KMS-11 (cell line): ENCODE results near the gene CCBE1.

Source experiments
- H2AFZ ChIP-seq: fragments of 200-600 bp; sonication (generic); 2 replicates; pipeline ENCODE4 v1.6.1; 2016; ENCODE audit warnings: antibody characterized with exemption, mixed run types, low read depth
- H3K27ac ChIP-seq: fragments of 200-600 bp; sonication (generic); 2 replicates; pipeline ENCODE4 v1.6.1; 2016; ENCODE audit warnings: mild to moderate bottlenecking, mixed run types
- H3K27me3 ChIP-seq: fragments of 200-600 bp; sonication (generic); 2 replicates; pipeline ENCODE4 v1.6.1; 2017; ENCODE audit warnings: mild to moderate bottlenecking, low read depth, mixed run types, moderate library complexity; ENCODE audit not compliant: insufficient read depth
- H3K36me3 ChIP-seq: fragments of 200-600 bp; sonication (generic); 2 replicates; pipeline ENCODE4 v1.6.1; 2017; ENCODE audit warnings: mild to moderate bottlenecking, mixed run types; ENCODE audit not compliant: insufficient read depth
- H3K4me1 ChIP-seq: fragments of 200-600 bp; sonication (generic); 2 replicates; pipeline ENCODE4 v1.6.1; 2016; ENCODE audit warnings: mild to moderate bottlenecking, low read depth, mixed run types; ENCODE audit not compliant: poor library complexity, severe bottlenecking
- H3K4me2 ChIP-seq: fragments of 200-600 bp; sonication (generic); 2 replicates; pipeline ENCODE4 v1.7.0; 2016; ENCODE audit warnings: mild to moderate bottlenecking, mixed run types
- H3K4me3 ChIP-seq: fragments of 200-600 bp; sonication (generic); IDR thresholded peaks from 2 replicates; pipeline ENCODE4 v1.6.1; 2017; ENCODE audit warnings: low read depth, low read length, mixed read lengths; ENCODE audit not compliant: insufficient read depth
- H3K79me2 ChIP-seq: fragments of 200-600 bp; sonication (generic); 2 replicates; pipeline ENCODE4 v1.6.1; 2016; ENCODE audit warnings: low read depth, mixed run types; ENCODE audit not compliant: insufficient read depth
- H3K9ac ChIP-seq: fragments of 200-600 bp; sonication (generic); 2 replicates; pipeline ENCODE4 v1.6.1; 2016; ENCODE audit warnings: mild to moderate bottlenecking, mixed run types
- H4K20me1 ChIP-seq: fragments of 200-600 bp; sonication (generic); 2 replicates; pipeline ENCODE4 v1.6.1; 2016; ENCODE audit warnings: mild to moderate bottlenecking, mixed run types; ENCODE audit not compliant: insufficient read depth
- TF ChIP-seq, protein P1 (sequence below): fragments of 200-600 bp; sonication (generic); conservative IDR thresholded peaks from 2 replicates; pipeline ENCODE4 v1.6.1; 2017; ENCODE audit warnings: low read depth, mild to moderate bottlenecking, antibody characterized with exemption, low read length, moderate library complexity, mixed read lengths

Gene CCBE1

DNA sequence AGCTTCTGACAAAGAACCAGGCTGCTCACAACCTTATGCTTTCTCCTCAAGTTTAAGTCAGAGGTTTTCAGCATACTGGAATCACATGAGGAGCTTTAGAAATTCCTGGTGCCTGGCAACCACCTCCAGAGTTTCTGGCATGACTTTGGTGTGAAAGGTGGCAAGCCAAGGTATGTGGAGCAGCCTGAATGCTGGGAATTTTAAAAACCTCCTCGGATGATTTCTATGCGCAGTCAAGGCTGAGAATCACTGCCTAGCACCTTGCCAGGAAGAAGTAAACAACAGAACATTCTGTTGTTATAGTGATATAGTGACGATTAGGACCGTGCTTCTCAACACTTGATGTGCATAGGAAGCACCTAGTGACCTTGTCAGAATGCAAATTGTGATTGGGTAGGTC, 11.7 kb downstream of the CCBE1 start:
- Histone ChIP-seq H3K27me3 (no peaks in the 10 kb centered on the region), H3K4me3 (no peak overlapping the region), H4K20me1 (no peaks in the 10 kb centered on the region), H3K36me3 (no peaks in the 10 kb centered on the region), H2AFZ (no peak overlapping the region), H3K27ac (no peak overlapping the region), H3K79me2 (no peaks in the 10 kb centered on the region), H3K4me2 (0 out of 2 replicates have a peak overlapping the region, but pooled peaks have one; percentile 2), H3K9ac (no peak overlapping the region), H3K4me1 (peaks cover 37% of the 10 kb centered on the region)
- TF ChIP-seq, protein P1, sequence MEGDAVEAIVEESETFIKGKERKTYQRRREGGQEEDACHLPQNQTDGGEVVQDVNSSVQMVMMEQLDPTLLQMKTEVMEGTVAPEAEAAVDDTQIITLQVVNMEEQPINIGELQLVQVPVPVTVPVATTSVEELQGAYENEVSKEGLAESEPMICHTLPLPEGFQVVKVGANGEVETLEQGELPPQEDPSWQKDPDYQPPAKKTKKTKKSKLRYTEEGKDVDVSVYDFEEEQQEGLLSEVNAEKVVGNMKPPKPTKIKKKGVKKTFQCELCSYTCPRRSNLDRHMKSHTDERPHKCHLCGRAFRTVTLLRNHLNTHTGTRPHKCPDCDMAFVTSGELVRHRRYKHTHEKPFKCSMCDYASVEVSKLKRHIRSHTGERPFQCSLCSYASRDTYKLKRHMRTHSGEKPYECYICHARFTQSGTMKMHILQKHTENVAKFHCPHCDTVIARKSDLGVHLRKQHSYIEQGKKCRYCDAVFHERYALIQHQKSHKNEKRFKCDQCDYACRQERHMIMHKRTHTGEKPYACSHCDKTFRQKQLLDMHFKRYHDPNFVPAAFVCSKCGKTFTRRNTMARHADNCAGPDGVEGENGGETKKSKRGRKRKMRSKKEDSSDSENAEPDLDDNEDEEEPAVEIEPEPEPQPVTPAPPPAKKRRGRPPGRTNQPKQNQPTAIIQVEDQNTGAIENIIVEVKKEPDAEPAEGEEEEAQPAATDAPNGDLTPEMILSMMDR: no peak

DNA sequence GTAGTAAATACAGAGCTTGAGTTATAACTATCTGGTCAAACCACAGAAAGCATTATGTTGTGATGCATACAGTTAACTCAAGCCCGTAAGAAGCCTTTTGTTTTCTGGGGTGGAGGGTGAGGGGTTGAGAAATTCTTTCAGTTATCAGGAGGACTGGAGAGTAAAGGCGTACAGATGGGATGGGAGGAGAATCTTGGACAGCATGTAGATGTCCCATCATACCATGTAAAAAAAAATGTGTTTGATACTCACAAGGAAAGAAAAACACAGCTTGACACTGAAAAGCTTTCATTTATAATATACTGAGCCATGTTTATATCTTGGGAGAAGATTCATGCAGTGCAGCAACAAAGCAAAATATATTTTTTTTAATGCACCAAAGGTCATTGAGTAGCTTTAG, 12.4 kb downstream of the CCBE1 start:
- H3K27ac ChIP-seq: no peak overlapping the region
- H3K79me2 ChIP-seq: no peaks in the 10 kb centered on the region

DNA sequence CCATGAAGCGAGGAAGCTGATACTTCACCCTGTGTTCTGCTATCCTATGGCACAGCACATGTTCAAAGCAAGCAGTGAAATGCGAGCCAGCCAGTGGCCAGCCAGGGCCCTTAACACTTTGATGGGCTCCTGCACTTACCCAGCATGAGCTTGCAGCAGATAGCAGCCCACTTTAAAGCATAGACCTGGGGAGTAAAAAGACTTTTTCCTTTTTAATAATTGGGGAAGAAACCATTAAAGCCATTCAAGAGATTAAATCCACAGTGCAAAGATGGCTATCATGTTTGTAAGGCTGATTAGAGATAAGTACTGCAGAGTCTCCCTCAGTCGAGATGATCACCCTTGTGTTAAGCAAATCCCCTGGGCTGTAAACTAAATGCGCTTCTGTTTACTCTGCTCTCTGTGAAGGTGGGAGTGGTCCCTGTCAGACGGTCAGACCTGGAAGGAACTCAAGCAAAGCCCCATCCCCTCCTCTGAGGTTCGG, 15.7 kb downstream of the CCBE1 start:
- TF ChIP-seq, protein P1: no peak
- H3K9ac ChIP-seq: no peak overlapping the region
- peaks cover 17% of the 10 kb centered on the region for H3K4me1 ChIP-seq
- H3K27ac ChIP-seq: no peak overlapping the region
- H4K20me1 ChIP-seq: no peaks in the 10 kb centered on the region
- no peak overlapping the region for H3K4me2 ChIP-seq
- H3K27me3 ChIP-seq: no peaks in the 10 kb centered on the region
- H3K4me3 ChIP-seq: no peak overlapping the region
- no peak overlapping the region for H2AFZ ChIP-seq
- no peaks in the 10 kb centered on the region for H3K36me3 ChIP-seq
- no peaks in the 10 kb centered on the region for H3K79me2 ChIP-seq

More for the DNA sequence above, 12.4 kb downstream of the CCBE1 start:
- H3K4me1 ChIP-seq: peaks cover 30% of the 10 kb centered on the region
- H4K20me1 ChIP-seq: no peaks in the 10 kb centered on the region
- no peak overlapping the region for H3K4me2 ChIP-seq
- H3K9ac ChIP-seq: no peak overlapping the region
- TF ChIP-seq, protein P1: no peak
- H2AFZ ChIP-seq: no peak overlapping the region
- no peak overlapping the region for H3K4me3 ChIP-seq
- no peaks in the 10 kb centered on the region for H3K36me3 ChIP-seq
- H3K27me3 ChIP-seq: no peaks in the 10 kb centered on the region

DNA sequence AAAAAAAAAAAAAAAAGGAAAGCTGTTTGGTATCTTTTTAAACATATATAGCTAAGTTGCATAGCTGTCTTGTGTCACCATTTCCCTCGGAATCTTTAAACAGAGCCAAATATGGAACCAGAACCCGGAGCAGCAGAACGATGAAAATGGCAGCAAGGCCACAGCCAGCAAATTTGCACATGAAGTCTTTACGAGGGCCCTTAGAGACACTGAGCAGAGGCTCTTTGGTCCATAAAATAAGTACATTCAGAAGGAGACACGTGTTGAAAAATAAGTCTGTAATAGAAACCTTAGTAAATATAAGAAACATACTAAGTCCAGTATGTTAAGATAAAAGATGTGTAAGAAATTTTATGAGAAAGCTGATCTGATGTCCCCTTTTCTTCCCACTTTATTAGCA, 16.2 kb downstream of the CCBE1 start:
- H3K79me2 ChIP-seq: no peaks in the 10 kb centered on the region

More for the DNA sequence above, 16.2 kb downstream of the CCBE1 start:
- no peak overlapping the region for H2AFZ ChIP-seq
- TF ChIP-seq, protein P1: no peak
- no peak overlapping the region for H3K27ac ChIP-seq
- no peak overlapping the region for H3K4me2 ChIP-seq
- H3K9ac ChIP-seq: no peak overlapping the region
- H3K4me1 ChIP-seq: peaks cover 12% of the 10 kb centered on the region
- no peak overlapping the region for H3K4me3 ChIP-seq
- H3K27me3 ChIP-seq: no peaks in the 10 kb centered on the region
- no peaks in the 10 kb centered on the region for H3K36me3 ChIP-seq
- no peaks in the 10 kb centered on the region for H4K20me1 ChIP-seq
